Measurements from ENCODE around the gene AGAP3.

AGAP3 gene

GRCh38 chr7:151110941-151111645, 24.8 kb downstream of the AGAP3 start:
- peak; percentile 80 for DNase-seq

- no peak for DNase-seq
Measured at GRCh38 chr7:151113344-151114150, 27.3 kb downstream of the AGAP3 start.

- no peak for DNase-seq
Measured at GRCh38 chr7:151114151-151115090, 28.1 kb downstream of the AGAP3 start.

- no peak for DNase-seq
Measured at GRCh38 chr7:151115121-151115835, 29.0 kb downstream of the AGAP3 start.

GRCh38 chr7:151115836-151116418, 29.7 kb downstream of the AGAP3 start:
- no peak for DNase-seq

- no peak for DNase-seq
Measured at GRCh38 chr7:151116603-151117440, 30.5 kb downstream of the AGAP3 start.

- no peak for DNase-seq
Measured at GRCh38 chr7:151117565-151117964, 31.3 kb downstream of the AGAP3 start.

GRCh38 chr7:151118108-151119054, 32.1 kb downstream of the AGAP3 start:
- no peak for DNase-seq

- DNase-seq = no peak
Measured at GRCh38 chr7:151119055-151119415, 32.8 kb downstream of the AGAP3 start.

- no peak for DNase-seq
Measured at GRCh38 chr7:151119902-151120301, 33.6 kb downstream of the AGAP3 start.

- DNase-seq = no peak
Measured at GRCh38 chr7:151120896-151121295, 34.6 kb downstream of the AGAP3 start.

- no peak for DNase-seq
Measured at GRCh38 chr7:151121380-151122170, 35.3 kb downstream of the AGAP3 start.

GRCh38 chr7:151122276-151122675, 36.0 kb downstream of the AGAP3 start:
- DNase-seq = no peak

- DNase-seq = no peak
Measured at GRCh38 chr7:151122796-151123157, 36.5 kb downstream of the AGAP3 start.

- DNase-seq = no peak
Measured at GRCh38 chr7:151123158-151123821, 37.0 kb downstream of the AGAP3 start.

GRCh38 chr7:151123822-151124464, 37.7 kb downstream of the AGAP3 start:
- DNase-seq = peak; percentile 91

GRCh38 chr7:151124481-151124880, 38.2 kb downstream of the AGAP3 start:
- DNase-seq = no peak

- DNase-seq = no peak
Measured at GRCh38 chr7:151124899-151125399, 38.7 kb downstream of the AGAP3 start.
